HG02870 (cell line): Measurements from ENCODE around the gene PRKAR1A.

Experiments
- ATAC-seq: cut with Tn5 transposase; IDR thresholded peaks from one replicate; pipeline ENCODE4 v1.9.1; 2021; ENCODE audit warnings: mild to moderate bottlenecking, moderate library complexity; ENCODE audit not compliant: unreplicated experiment

The PRKAR1A gene

DNA sequence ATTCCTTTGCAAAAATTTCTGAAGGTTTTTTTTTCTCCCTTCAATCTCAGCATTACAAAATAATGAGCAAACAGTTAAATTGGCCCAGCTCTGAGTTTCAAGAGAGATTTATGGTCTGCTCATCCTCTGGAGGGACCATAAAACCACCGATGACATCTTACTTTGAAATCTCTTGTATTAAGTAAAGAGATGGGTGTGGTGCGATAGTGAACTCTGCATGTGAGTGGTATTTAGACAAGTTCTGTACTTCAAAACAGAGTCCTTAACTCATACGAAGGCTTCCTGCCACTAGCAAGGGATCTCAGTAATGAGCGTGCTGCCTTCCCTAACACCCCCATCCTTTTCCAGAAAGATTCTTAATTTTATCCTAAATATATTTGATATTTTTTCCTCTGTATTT lies 86.9 kb downstream of the PRKAR1A start:
- no peak for ATAC-seq

DNA sequence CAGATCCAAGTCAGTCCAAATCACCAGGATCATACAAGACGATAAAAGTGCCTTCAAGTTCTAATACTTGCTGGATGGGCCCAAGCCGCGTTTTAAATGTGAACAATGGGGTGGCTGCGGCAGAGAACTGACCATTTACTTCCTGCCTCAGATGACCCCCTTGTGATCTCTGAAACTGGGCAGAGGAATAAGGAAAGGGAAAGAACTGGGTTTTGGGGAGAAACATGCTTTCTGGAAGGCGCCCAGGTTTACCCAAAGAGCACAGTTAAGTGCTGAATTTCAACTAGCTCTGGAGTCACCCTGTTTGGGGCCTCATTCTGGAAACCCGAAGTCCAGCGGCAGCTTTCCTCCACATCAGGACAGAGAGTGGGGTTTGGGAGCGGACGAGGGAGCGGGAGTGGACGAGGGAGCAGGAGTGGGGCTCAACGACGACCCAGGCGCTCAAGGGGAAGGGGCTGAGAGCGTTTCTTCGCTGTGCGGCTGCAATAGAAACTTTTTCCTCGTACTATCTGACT lies 87.4 kb downstream of the PRKAR1A start:
- ATAC-seq: no peak

GRCh38 chr17:68600067-68600930 lies 88.1 kb downstream of the PRKAR1A start:
- no peak for ATAC-seq
